ENCODE results near the gene ALDH1L1. TPM values are rescaled to one million over a fixed set of nuclear protein-coding genes. Genes with fewer than 3 reads are reported as not detected.
"Not testable (repeated sequence)": the region's sequence is repeated elsewhere in the genome, so short reads cannot be mapped to it uniquely, and the experiment has no call there.

Gene ALDH1L1
- total and polyA plus RNA-seq, 5 donors = 7.5 to 16.3 (median 11.0) TPM

DNA sequence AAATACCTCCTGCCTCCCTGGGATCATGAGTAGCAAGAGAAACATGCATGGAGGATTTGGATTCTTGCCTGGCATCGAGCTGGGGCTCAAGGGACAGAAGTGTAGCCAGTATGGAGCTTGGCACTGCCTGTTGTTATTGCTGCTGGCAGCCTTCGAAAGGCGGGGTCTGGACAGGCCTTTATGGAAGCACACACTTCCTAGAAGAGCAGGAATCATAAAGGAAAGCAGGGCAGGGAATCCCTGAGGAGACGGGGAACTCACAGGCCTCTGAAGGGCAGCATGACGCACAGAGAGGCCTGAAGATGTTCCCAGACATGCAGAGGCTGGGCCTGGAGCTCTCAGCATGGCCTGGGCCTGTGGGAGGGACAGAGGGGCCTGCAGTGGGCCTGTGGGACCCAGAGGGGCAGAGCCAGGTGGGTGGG is 77.8 kb downstream of the ALDH1L1 start:
- Histone ChIP-seq H3K27ac (ENCODE audit: low read length) (peak overlapping the region; percentile 57), H3K4me1 (ENCODE audit: control insufficient read depth, insufficient read depth, low read length) (peaks cover 11% of the 10 kb centered on the region), H3K27me3 (ENCODE audit: control insufficient read depth, insufficient read depth) (no peaks in the 10 kb centered on the region), H3K4me3 (ENCODE audit: low read length) (no peak overlapping the region), H3K9me3 (ENCODE audit: control insufficient read depth, low read length) (no peaks in the 10 kb centered on the region)
- WGBS = 49% methylated on average over 5 of the region's 5 CpGs
- intact Hi-C loops (cut with DNase I) = no loop called here
- peak; percentile 64 to 79 (median 75) for DNase-seq
- ATAC-seq = peak; percentile 61 to 69

DNA sequence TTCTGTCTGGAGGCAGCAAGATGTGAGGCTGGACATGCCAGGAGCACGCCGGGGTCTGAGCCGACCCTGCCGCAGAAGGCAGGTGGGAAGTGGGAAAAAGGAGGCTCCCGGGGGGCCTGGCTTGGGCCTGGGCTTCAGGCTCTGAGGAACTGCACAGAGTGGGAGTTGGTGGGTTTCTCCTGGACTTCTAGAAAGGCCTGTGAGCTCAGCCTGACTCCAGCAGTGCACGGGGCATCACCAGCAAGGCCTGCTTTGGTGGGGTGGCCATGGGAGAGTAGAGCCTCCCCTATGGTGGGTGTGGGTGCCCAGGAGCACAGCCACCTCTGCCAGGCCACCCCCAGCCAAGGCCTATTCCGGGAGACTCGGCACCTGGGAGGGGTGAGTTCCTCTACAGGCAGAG is 78.4 kb downstream of the ALDH1L1 start:
- intact Hi-C loops (cut with DNase I) = no loop called here
- DNase-seq (no peak), ATAC-seq (peak; percentile 8 to 13)
- Histone ChIP-seq H3K4me1 (ENCODE audit: control insufficient read depth, insufficient read depth, low read length) (peaks cover 11% of the 10 kb centered on the region), H3K27me3 (ENCODE audit: control insufficient read depth, insufficient read depth) (no peaks in the 10 kb centered on the region), H3K4me3 (ENCODE audit: low read length) (no peak overlapping the region), H3K27ac (ENCODE audit: low read length) (peak overlapping the region; percentile 34), H3K9me3 (ENCODE audit: control insufficient read depth, low read length) (no peaks in the 10 kb centered on the region)
- WGBS = 87% methylated on average over 8 of the region's 8 CpGs

- Histone ChIP-seq H3K4me1 (ENCODE audit: control insufficient read depth, insufficient read depth, low read length) (peaks cover 11% of the 10 kb centered on the region), H3K4me3 (ENCODE audit: low read length) (no peak overlapping the region), H3K27ac (ENCODE audit: low read length) (peak overlapping the region; percentile 0), H3K9me3 (ENCODE audit: control insufficient read depth, low read length) (no peaks in the 10 kb centered on the region), H3K27me3 (ENCODE audit: control insufficient read depth, insufficient read depth) (no peaks in the 10 kb centered on the region)
- ATAC-seq (peak; percentile 67 to 89), DNase-seq (peak; percentile 48 to 69 (median 57))
- intact Hi-C loops (cut with DNase I) = no loop called here
- 71% methylated on average over 10 of the region's 10 CpGs for WGBS
Measured at GRCh38 chr3:126101521-126101982, 78.8 kb downstream of the ALDH1L1 start.

- ATAC-seq (peak in 1 of 2 donors; percentile 28), DNase-seq (peak in 1 of 3 donors; percentile 65)
- Histone ChIP-seq H3K4me1 (ENCODE audit: control insufficient read depth, insufficient read depth, low read length) (peaks cover 11% of the 10 kb centered on the region), H3K4me3 (ENCODE audit: low read length) (no peak overlapping the region), H3K9me3 (ENCODE audit: control insufficient read depth, low read length) (no peaks in the 10 kb centered on the region), H3K27ac (ENCODE audit: low read length) (no peak overlapping the region), H3K27me3 (ENCODE audit: control insufficient read depth, insufficient read depth) (no peaks in the 10 kb centered on the region)
- WGBS = 66% methylated on average over 18 of the region's 18 CpGs
- intact Hi-C loops (cut with DNase I) = no loop called here
Measured at GRCh38 chr3:126100634-126101301, 79.6 kb downstream of the ALDH1L1 start.

- no peaks in the 10 kb centered on the region for H3K9me3 ChIP-seq (ENCODE audit: control insufficient read depth, low read length)
- no peak for ATAC-seq
- no peaks in the 10 kb centered on the region for H3K27me3 ChIP-seq (ENCODE audit: control insufficient read depth, insufficient read depth)
- H3K4me1 ChIP-seq (ENCODE audit: control insufficient read depth, insufficient read depth, low read length) = peaks cover 11% of the 10 kb centered on the region
- intact Hi-C loops (cut with DNase I) = no loop called here
- H3K27ac ChIP-seq (ENCODE audit: low read length) = no peak overlapping the region
- 79% methylated on average over 4 of the region's 4 CpGs for WGBS
- H3K4me3 ChIP-seq (ENCODE audit: low read length) = no peak overlapping the region
- DNase-seq = no peak
Measured at GRCh38 chr3:126100269-126100633, 80.1 kb downstream of the ALDH1L1 start.

DNA sequence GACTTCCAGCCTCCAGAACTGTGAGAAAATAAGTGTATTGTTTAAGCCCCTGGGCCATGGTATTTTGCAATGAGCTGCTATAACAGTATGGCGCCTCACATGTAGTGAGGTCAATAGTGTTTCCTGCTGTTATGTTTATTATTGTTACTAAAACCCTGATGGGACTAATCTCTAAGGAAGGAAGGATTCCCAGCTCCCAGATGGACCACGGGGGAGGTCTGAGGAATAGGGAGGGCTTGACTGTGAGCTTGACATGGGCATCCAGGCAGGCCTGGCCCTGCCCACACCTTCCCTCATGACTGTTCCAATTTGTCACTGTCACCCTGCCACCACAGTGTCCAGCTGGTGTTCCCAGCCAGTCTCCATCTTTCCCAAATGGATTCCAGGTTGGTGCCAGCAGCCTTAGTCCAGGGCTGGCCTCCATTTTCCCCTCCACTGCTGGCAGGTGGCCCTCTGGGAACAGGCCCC is 82.0 kb downstream of the ALDH1L1 start:
- H3K4me3 ChIP-seq (ENCODE audit: low read length) = no peak overlapping the region
- 61% methylated on average over 2 of the region's 2 CpGs for WGBS
- H3K4me1 ChIP-seq (ENCODE audit: control insufficient read depth, insufficient read depth, low read length) = peaks cover 11% of the 10 kb centered on the region
- ATAC-seq (no peak), DNase-seq (no peak)
- no peaks in the 10 kb centered on the region for H3K27me3 ChIP-seq (ENCODE audit: control insufficient read depth, insufficient read depth)
- intact Hi-C loops (cut with DNase I) = no loop called here
- H3K9me3 ChIP-seq (ENCODE audit: control insufficient read depth, low read length) = no peaks in the 10 kb centered on the region
- no peak overlapping the region for H3K27ac ChIP-seq (ENCODE audit: low read length)

GRCh38 chr3:126097801-126098200 is 82.6 kb downstream of the ALDH1L1 start:
- Histone ChIP-seq H3K4me1 (ENCODE audit: control insufficient read depth, insufficient read depth, low read length) (peaks cover 8% of the 10 kb centered on the region), H3K4me3 (ENCODE audit: low read length) (no peak overlapping the region), H3K27me3 (ENCODE audit: control insufficient read depth, insufficient read depth) (no peaks in the 10 kb centered on the region), H3K27ac (ENCODE audit: low read length) (no peak overlapping the region), H3K9me3 (ENCODE audit: control insufficient read depth, low read length) (no peaks in the 10 kb centered on the region)
- ATAC-seq = no peak
- intact Hi-C loops (cut with DNase I) = no loop called here
- no peak for DNase-seq

DNA sequence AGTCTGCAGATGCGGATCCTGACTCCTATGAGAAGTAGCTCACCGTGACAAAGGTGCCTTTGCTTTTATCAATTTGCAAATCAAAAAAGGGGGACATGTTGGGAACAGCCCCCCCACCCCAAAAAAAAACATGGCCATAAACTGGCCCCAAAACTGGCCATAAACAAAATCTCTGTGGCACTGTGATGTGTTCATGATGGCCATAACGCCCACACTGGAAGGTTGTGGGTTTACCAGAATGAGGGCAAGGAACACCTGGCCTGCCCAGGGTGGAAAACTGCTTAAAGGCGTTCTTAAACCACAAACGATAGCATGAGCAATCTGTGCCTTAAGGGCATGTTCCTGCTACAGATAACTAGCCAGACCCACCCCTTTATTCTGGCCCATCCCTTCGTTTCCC is 84.1 kb downstream of the ALDH1L1 start:
- H3K9me3 ChIP-seq (ENCODE audit: control insufficient read depth, low read length); H3K4me3 ChIP-seq (ENCODE audit: low read length); DNase-seq; ATAC-seq; H3K27ac ChIP-seq (ENCODE audit: low read length); H3K4me1 ChIP-seq (ENCODE audit: control insufficient read depth, insufficient read depth, low read length); intact Hi-C loops (cut with DNase I); H3K27me3 ChIP-seq (ENCODE audit: control insufficient read depth, insufficient read depth): not testable (repeated sequence)
- WGBS = 90% methylated on average over 6 of the region's 6 CpGs

DNA sequence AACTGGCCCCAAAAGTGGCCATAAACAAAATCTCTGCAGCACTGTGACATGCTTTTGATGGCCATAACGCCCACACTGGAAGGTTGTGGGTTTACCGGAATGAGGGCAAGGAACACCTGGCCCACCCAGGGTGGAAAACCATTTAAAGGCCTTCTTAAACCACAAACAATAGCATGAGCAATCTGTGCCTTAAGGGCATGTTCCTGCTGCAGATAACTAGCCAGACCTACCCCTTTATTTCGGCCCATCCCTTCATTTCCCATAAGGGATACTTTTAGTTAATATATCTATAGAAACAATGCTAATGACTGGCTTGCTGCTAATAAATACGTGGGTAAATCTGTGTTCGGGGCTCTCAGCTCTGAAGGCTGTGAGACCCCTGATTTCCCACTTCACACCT is 88.3 kb downstream of the ALDH1L1 start:
- ATAC-seq; intact Hi-C loops (cut with DNase I); H3K4me3 ChIP-seq (ENCODE audit: low read length); H3K4me1 ChIP-seq (ENCODE audit: control insufficient read depth, insufficient read depth, low read length); H3K27ac ChIP-seq (ENCODE audit: low read length); H3K9me3 ChIP-seq (ENCODE audit: control insufficient read depth, low read length); H3K27me3 ChIP-seq (ENCODE audit: control insufficient read depth, insufficient read depth); DNase-seq: not testable (repeated sequence)
- WGBS = 93% methylated on average over 5 of the region's 5 CpGs

DNA sequence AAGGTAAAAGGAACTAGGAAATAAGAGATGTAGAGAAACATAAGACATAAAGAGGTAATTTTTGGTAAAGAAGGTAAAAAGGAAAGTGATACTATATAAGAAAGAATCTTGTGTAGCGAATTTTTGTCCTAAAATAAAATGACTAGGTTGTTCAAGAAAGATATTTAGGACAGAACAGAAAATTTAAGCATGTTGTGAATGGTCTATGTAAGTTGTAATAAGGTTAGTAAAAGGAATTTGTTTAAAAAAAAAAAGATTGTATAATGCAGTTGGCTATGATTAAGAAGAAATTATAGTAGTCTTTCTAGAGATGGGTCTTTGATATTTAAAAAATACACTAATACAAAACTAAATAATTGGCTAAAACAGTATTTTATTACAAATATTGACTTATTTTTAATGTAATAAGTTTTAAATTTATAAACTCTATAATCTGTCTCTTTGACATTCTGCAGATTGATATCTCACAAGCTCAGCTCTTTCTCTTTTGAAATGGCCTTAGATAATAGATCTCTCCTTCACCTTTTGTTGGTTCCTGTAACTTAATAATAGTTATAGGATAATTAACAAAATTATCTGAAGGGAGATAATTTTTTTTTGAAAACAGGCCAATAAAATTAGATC is 92.7 kb downstream of the ALDH1L1 start:
- DNase-seq (no peak), ATAC-seq (no peak)
- H3K4me1 ChIP-seq (ENCODE audit: control insufficient read depth, insufficient read depth, low read length) = no peaks in the 10 kb centered on the region
- H3K27me3 ChIP-seq (ENCODE audit: control insufficient read depth, insufficient read depth) = no peaks in the 10 kb centered on the region
- H3K27ac ChIP-seq (ENCODE audit: low read length) = no peak overlapping the region
- no peak overlapping the region for H3K4me3 ChIP-seq (ENCODE audit: low read length)
- 92% methylated on average over 1 of the region's 1 CpG for WGBS
- intact Hi-C loops (cut with DNase I) = no loop called here
- H3K9me3 ChIP-seq (ENCODE audit: control insufficient read depth, low read length) = no peaks in the 10 kb centered on the region

DNA sequence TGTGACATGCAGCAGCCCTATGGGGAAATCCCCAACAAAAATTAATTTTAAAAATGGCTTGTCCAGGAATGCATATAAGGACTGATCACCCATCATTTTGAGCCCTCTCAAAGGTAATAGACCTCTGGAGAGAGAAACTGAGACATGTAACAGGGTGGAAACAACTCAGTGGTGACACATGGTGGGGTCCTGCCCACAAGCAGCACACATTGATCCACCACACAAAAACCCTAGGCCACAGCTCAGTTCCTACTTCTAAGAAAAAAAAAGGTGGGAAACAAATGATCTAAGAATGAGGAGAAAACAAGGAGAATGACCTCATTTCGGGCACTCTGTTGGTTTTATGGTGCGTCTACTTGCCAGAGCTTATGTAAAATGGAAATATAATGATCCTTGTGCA is 94.5 kb downstream of the ALDH1L1 start:
- WGBS = 93% methylated on average over 2 of the region's 2 CpGs
- no peaks in the 10 kb centered on the region for H3K9me3 ChIP-seq (ENCODE audit: control insufficient read depth, low read length)
- DNase-seq (no peak), ATAC-seq (no peak)
- no peaks in the 10 kb centered on the region for H3K4me1 ChIP-seq (ENCODE audit: control insufficient read depth, insufficient read depth, low read length)
- H3K27me3 ChIP-seq (ENCODE audit: control insufficient read depth, insufficient read depth) = no peaks in the 10 kb centered on the region
- no peak overlapping the region for H3K27ac ChIP-seq (ENCODE audit: low read length)
- H3K4me3 ChIP-seq (ENCODE audit: low read length) = no peak overlapping the region
- intact Hi-C loops (cut with DNase I) = no loop called here
